ENCODE data around the gene RHEB. TPM values are rescaled to one million over a fixed set of nuclear protein-coding genes. Genes with fewer than 3 reads are reported as not detected.

Gene RHEB
- polyA plus RNA-seq, 1 donor, result 78.9 TPM

GRCh38 chr7:151432658-151433521, 86.8 kb downstream of the RHEB start:
- no peak for DNase-seq (ENCODE audit: low read depth)

GRCh38 chr7:151431768-151432311, 87.9 kb downstream of the RHEB start:
- DNase-seq (ENCODE audit: low read depth), result no peak

DNA sequence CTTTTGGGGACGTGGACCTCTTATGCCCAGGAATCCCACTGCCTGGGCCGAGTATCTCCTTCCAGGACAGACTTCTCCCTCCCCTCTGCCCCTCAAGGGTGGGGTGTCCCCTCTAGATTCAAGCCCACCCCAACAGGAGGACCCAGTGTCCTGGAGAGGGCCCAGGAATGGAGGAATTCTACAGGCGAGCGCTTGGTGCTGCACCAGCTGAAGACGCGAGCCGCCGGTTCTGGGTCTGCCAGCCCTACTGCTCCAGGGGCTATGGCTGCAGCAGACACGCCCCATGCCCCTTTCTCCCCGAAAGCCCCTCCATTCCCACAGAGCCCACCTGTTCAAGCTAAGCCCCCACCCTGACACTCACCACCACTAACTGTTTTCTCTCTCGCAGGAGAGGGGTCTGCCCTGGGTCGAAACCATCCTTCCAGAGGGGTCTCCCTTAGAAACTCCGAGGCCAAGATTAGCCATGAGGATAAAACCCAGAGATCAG, 88.4 kb downstream of the RHEB start:
- no peak for DNase-seq (ENCODE audit: low read depth)

GRCh38 chr7:151430391-151431205, 89.1 kb downstream of the RHEB start:
- no peak for DNase-seq (ENCODE audit: low read depth)

DNA sequence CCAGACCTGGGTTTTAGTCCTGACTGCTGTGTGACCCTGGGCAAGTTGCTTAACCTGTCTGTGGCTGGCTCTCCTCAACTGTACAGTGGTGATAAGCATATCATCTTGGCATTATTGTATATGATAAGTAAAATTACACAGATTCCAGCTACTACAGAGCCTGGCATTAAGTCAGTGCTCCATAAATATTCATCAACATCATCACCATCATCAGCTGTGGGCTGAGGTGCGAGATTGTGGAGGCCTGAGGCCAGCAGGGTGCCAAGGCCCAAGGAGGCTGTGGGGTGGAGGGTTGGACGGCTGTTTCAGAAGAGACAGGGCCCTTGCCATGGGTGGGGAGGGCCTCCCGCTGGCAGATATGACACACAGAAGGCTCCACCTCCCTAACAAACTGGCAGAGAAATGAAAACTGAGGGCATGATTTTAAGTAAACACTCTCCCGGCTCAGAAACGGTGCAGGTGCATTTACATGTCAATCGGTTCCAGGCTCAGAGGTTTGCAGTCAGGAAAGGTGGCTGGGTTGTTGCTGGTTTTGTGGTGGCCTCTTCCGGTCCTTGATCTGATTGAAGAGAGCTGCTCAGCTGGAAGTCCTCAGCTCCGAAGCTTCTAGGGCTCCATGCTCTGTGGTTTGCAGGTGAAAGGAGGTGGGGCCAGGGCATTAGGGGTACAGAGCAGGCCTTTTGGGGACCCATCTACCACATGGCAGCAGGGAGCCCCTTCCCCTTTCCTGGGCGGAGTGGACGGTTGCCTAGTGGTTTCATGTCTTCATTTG, 89.9 kb downstream of the RHEB start:
- DNase-seq (ENCODE audit: low read depth), result no peak

DNA sequence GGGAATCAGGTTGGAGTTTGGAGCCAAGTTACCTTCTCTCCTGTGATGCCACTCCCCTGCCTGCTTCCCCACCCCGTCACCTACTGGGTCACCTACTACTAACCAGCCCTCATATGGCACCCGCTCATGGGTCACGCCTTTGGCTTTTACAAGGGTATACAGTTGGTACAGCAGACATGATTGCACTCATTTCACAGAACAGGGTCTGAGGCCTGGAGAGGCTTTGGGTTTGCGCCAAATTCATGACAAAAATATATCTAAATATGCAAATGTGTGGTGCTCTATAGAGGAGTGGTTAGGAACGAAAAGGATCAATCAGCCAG, 90.5 kb downstream of the RHEB start:
- DNase-seq (ENCODE audit: low read depth), result no peak

- DNase-seq (ENCODE audit: low read depth), result no peak
Observed at GRCh38 chr7:151428378-151429236, 91.1 kb downstream of the RHEB start.

DNA sequence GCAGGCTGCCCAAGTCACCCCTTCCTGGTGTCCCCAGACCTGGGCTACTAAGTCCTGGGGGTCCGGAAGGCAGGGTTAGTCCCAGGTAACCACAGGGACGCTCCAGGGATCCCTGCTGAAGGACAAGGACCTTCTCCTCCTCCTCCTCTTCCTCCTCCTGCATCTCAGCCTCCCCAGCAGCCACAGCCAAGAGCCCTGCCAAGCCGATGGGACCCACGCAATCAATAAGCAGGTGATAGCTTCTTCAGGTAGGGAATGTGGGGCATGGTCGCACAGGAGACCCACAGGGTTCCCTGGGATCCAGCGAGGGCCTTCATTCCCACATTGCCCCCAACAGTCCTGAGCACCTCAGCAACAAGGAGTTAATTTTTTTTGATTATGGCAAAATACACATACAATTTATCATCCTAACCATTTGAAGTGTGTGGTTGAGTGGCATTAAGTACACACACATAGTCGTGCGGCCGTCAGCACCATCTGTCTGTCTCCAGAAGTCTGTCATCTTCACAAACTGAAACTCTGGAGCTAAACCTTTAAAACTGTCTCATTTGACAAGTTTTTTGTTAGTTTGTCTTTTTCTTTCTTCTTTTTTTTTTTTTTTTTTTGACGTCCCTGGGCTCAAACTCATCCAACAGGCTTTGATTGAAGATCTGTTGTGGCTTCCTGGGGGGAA, 91.9 kb downstream of the RHEB start:
- DNase-seq (ENCODE audit: low read depth), result no peak

- no peak for DNase-seq (ENCODE audit: low read depth)
Observed at GRCh38 chr7:151426904-151427704, 92.6 kb downstream of the RHEB start.

DNA sequence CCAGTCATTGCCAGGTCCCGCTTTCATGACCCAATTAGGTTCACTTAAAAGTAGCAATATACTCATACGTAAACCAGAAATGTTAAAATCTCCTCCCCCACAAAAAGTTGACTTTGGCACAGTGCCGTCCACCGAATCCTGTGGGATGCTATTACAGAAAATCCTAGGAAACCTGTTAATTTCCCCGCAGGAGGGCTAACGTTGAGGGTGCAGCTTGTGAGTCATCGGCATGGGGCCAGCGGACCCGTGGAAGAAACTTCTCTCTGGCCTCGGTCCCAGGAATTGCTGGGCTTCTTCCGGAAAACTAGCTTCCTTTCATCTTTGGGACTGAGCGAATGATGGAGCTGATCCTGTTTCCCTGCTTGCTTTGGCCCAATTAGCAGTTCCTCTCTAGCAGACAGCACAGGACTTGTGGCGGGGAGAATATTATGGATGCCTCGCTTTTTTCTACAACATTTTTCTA, 93.2 kb downstream of the RHEB start:
- DNase-seq (ENCODE audit: low read depth), result no peak

GRCh38 chr7:151425670-151426440, 93.8 kb downstream of the RHEB start:
- no peak for DNase-seq (ENCODE audit: low read depth)

GRCh38 chr7:151424799-151425198, 94.9 kb downstream of the RHEB start:
- DNase-seq (ENCODE audit: low read depth), result no peak

GRCh38 chr7:151423936-151424335, 95.8 kb downstream of the RHEB start:
- DNase-seq (ENCODE audit: low read depth), result no peak

DNA sequence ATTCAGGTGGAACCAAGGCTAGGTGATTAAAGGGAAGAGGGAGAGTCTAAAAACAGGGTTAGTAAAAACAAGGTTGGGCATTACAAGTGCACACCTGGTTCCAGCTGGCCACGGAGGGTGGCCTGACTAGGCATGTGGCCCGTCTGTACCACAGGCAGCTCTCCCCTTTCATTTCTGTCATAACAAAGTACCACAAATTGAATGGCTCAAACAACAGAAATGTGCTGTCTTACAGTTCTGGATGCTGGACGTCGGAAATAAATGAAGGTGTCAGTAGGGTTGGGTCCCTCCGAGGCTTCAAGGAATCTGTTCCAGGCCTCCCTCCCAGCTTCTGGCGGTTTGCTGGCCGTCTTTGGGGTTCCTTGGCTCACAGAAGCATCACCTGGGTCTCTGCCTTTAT, 96.5 kb downstream of the RHEB start:
- DNase-seq (ENCODE audit: low read depth), result no peak

GRCh38 chr7:151422212-151422611, 97.5 kb downstream of the RHEB start:
- DNase-seq (ENCODE audit: low read depth), result no peak

DNA sequence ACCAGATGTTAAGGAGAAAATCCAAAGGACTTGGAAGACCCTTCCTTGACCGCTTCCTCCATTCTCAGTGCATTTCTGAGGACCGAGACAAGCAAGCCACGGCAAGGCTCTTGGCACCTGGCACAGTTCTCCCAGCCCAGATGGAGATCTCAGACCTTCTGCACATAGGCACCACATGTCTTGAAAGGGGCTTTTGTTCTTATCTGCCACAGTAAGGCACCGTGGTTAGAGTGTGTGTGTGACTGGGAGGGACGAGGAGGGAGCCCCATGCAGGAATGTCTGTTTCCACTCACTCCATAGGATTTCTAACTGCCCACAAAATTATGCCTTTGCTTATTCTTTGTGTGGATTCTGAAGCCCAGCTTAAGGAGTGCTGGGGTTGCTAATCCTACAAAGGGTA, 99.6 kb downstream of the RHEB start:
- DNase-seq (ENCODE audit: low read depth), result no peak

GRCh38 chr7:151416941-151417315, 102.8 kb downstream of the RHEB start:
- no peak for DNase-seq (ENCODE audit: low read depth)

DNA sequence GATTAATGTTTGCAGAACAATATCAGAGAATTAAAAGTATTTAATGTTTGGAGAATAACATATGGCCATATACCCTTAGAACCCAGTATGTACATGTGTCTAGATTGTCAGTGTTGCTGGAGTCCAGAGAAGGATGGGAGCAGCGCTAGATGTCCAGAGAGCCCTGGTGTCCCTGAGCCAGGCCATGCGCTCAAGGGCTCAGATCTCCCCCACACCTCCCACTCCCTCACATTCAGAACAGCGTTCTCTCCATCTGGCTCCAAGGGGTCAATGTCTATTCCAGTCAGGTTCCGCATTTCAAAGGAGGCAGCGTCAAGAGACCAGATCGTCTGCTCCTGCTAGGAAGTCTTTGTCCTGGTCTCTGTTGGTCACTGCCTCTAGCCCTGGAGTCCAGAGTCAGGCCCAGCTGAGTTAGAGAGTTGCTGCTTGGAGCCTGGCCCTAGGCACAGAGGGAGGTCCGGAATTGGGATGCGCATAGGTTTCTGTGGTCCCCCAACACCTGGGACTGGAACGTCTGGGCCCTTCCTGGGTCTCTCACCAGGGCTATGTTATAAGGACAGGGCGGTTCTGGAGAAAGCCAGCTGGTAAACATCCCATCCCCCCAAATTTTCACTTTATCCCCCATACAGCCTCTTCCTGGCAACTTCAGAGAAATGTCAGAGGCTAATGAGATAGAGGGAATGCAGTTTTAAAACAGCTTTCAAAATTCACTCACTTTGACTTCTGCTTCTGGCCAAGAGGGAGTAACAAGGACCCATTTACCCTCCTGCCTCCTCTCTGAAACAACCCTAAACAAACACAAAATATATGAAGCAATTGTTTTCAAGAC, 103.4 kb downstream of the RHEB start:
- DNase-seq (ENCODE audit: low read depth), result no peak

Measured in forelimb muscle (tissue), 1 donor.